Daoy (cell line): ENCODE data around the gene CLN5. TPM values are rescaled to one million over a fixed set of nuclear protein-coding genes. Genes with fewer than 3 reads are reported as not detected.
A peak's percentile ranks its signal among the peaks of the same experiment; 100 is the strongest.
"Not testable (repeated sequence)": the region's sequence is repeated elsewhere in the genome, so short reads cannot be mapped to it uniquely, and the experiment has no call there.

Source experiments
- DNase-seq: peaks from one replicate; pipeline ENCODE4 v3.0.0-alpha.2; 2015; ENCODE audit warnings: low read depth
- total RNA-seq: library from RNA; depleted of rRNA; stranded (reverse); fragments of >200 nt; shearing (Covaris generic); gene quantifications from 2 replicates; pipeline ENCODE4 v1.2.3, GENCODE V29; 2014; rRNA removed

The CLN5 gene
- 13.9 and 15.7 TPM in 2 replicates for total RNA-seq

DNA sequence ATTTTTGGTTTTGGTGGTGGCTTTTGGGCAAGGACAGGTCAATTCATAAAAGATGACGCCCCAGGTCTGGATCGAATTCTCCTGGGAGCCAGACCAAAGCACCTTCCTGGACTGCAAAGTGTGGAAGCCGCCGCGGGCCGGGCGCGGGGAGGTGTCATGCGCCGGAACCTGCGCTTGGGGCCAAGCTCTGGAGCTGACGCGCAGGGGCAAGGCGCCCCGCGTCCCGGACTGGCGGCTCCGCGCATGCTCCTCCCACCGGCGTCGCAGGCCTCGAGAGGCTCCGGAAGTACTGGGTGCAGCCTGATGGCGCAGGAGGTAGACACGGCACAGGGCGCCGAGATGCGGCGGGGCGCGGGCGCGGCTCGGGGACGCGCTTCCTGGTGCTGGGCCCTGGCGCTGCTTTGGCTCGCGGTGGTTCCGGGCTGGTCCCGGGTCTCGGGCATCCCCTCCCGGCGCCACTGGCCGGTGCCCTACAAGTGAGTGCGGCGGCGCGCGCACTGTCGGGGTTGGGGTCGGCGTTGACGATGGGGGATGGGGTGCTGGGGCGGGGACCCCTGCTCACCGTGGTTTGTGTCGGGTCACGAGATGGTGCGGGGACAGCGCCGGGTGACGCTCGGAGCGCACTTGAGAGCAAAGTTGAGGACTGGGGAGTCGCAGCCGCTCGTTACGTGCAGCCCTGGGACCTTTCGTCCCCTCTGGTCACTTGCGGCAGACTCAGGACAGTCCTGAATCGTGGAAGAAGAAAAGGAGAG, at the start of gene CLN5:
TSS of gene CLN5 (plus strand) at position 286 of the 752 bp plus-strand sequence. CDS start at position 304, 18 bp downstream.
- peak; percentile 92 for DNase-seq

DNA sequence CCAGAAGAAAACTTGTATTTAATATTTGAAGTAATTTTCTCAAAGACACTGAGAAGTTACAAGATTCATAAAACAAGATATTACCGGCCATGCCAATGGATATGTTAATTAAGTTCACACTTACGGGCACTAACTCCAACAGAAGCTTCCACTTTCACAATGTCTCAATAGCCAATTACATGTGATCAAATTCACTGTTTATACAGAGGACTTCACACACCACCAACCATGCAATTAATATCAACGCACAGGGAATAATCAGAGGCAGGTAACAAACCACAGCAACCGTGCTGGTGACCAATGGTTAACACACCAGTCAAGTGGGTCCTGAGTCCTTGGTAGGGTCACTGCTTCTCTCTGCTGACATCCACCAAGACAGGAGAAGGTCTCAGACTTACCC, 49.5 kb upstream of the CLN5 start:
- no peak for DNase-seq

DNA sequence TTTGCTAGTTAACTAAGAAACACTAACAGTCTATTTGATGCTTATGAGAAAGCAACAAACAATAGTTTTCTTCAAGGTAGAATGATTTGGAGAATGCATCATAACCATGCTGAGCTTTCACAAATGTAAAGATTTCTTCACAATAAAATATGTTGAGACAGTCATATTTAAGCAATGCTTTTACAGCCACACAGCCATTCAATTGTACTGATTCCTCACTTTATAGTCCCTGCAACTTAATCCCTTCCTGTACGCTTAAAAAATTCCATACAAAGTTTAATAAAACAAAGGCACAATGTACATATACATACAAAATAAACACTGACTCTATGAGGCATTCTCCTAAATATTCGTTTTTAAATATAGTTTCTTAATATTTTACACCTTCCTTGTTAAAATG, 48.2 kb upstream of the CLN5 start:
- no peak for DNase-seq

- DNase-seq = peak; percentile 27
These were observed 47.4 kb upstream of the CLN5 start for GRCh38 chr13:76944456-76944855.

- DNase-seq = no peak
These were observed 43.7 kb upstream of the CLN5 start, which contains the start of gene ACOD1 for GRCh38 chr13:76948149-76948548. ACOD1 (plus strand) TSS chr13:76948511; CDS start chr13:76948559, 48 bp downstream.

GRCh38 chr13:76950101-76950500, 41.8 kb upstream of the CLN5 start:
- no peak for DNase-seq

GRCh38 chr13:76953968-76954367, 37.9 kb upstream of the CLN5 start:
- DNase-seq = no peak

DNA sequence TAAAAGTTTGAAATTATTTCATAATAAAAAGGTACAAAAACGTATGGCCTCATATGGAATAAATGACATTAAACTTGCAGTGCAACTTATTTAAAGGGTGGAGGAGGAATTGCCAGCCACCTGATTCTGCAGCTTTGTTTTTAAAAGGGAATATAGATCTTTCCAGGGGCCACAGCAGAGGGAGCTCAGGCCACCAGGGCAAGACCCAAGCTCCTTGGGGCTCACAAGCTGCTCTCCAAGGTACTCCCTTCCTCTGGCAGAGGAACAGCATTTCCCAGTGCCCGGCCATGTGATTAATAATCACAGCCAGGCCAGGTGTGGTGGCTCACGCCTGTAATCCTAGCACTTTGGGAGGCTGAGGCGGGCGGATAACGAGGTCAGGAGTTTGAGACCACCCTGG, 37.3 kb upstream of the CLN5 start:
- no peak for DNase-seq

- no peak for DNase-seq
These were observed 36.7 kb upstream of the CLN5 start for GRCh38 chr13:76955193-76955592.

DNA sequence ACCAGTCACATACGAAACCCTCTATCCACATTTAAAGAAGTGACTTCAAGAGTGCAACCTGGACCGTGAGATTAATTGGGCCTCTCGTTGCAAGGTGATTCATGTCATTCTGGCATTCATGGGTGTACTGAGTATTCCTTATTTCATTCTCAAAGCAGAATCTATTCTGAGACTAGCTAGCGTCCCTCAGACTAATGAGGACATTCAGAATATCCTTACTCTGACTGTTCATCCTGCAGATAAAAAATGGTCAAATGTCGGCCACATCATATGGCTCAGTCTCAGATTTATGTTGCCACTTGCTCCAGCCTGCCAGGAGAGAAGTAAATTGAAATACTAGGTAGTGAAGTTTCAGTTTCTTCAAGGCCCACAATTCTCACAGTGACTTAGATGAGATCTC, 36.2 kb upstream of the CLN5 start:
- no peak for DNase-seq

- no peak for DNase-seq
These were observed 32.9 kb upstream of the CLN5 start for GRCh38 chr13:76958841-76959432.

GRCh38 chr13:76959734-76960133, 32.1 kb upstream of the CLN5 start:
- DNase-seq = not testable (repeated sequence)

DNA sequence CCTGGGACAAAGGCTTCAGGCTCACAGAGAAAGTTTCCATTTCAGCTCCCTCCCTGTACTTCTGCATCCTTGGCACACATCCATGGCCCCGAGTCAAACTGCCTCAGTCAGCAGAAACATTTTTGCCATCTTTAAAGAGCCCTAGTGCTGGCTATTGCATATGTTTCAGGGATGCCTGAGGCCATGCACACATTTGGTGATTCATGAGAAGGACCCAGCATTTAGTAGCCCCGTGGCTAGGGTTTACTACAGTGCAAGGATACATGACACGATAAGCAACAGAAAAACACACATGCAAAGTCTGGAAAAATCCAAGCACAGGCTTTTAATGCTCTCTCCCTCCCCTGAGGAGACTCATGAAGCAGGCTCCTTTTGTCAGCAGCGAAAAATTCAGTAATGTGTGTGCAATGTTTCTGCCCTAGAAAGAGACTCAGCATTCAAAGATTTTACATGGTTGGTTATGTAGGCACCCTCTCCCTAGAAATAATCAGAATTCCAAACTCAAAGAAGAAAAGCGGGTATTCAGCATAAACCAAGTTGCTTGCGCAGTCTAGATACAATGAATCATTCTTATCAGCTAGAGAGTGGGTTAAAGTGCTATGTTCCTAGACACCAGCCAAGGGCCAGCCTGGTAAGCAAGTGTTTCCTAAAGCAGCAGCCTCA, 26.0 kb upstream of the CLN5 start:
- DNase-seq = peak; percentile 50

DNA sequence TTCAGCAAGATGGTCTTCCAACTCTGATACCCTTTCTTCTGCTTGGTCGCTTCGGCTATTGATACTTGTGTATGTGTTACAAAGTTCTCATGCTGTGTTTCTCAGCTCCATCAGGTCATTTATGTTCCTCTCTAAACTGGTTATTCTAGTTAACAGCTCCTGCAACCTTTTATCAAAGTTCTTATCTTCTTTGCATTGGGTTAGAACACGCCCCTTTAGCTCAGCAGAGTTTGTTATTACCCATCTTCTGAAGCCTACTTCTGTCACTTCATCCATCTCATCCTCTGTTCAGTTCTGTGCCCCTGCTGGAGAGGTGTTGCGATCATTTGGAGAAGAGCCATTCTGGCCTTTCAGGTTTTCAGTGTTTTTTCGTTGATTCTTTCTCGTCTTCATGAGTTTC, 24.9 kb upstream of the CLN5 start:
- no peak for DNase-seq

DNA sequence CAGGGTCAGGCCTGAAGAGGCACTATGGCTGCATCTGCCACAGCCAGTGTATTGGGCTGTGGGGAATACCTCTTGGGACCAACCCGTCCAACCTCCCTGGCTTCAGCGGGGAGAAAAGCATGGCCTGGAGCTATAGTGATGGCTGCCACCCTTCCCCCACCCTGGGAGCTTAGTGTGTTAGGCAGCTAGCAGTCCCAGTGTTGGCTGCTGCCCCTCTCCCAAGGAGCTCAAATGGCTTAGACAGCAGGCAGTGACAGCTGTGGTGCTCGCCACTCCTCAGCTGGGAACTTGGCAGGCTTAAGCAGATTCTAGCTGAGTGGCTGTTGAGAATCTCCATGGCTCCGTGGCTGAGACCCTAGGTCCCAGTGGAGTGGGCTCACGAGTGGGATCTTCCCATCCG, 23.8 kb upstream of the CLN5 start:
- DNase-seq = no peak

DNA sequence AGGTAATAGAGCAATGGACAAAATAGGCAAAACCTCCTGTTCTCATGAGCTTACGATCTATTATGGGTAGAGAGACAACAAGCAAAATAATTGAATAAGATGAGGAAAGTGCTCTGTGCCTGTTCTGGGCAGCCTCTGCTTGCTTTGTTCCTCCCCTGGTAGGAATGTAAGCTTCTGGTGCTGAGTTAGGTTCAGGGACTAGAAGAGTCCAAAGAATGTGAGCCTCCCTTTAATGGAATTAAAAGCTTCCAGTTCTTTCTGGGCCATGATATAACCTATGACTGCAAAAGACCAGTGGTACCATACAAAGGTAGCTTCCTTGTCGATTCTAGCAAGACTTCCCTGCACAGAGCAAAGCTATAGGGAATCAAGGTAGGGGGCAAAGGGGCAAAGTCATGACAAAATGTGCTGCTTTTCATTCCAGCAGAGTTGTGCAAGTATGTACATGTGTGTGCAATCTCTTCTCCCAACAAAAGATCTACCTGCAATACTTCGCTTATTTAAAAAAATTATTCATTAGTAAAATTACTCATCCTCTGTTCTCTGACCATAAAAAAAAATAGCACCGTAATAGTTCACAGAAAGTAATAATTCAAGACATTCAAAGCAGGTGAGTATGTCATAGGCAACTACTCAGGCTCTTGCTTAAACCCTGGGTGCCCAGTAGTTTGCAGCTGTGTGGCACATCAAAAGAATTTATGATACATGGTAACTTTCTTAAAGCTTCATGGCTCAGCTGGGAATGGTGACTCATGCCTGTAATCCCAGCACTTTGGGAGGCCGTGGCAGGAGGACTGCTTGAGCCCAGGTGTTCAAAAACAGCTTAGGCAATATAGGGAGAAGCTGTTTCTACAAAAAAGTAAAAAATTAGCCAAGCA, 22.2 kb upstream of the CLN5 start:
- no peak for DNase-seq

- no peak for DNase-seq
These were observed 20.7 kb upstream of the CLN5 start for GRCh38 chr13:76971215-76971614.

GRCh38 chr13:76971851-76972829, 19.7 kb upstream of the CLN5 start:
- no peak for DNase-seq

DNA sequence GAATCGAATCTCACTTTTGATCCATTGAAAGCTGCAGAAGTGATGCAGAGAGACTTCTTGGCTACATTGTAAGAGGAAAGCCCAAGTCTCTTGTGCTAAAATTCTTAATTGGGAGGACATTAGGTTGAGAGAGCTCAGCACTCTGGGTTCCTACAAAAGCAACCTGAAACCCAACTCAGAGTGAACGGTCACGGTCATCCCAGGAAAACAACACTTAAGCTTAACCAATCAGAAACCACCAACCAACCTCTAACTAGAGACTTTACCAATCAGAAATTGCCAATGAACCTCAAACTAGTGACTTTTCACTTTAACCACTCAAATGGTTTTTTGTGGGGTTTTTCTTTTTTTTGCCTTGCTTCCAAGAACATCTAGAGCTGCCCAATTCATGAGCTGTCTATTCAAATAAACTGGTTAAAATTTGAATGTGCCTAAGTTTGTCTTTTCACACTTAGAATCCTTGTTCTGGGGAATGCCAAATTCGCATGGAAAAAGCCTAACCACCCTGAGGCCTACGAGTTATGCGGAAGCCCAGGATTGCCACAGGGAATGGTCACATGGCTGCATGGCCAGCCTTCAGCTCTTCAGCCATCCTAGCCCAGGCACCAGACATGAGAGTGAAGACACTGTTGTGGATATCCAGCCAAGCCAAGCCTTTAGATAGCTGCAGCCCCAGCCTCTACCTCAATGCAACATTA, 17.8 kb upstream of the CLN5 start:
- no peak for DNase-seq

DNA sequence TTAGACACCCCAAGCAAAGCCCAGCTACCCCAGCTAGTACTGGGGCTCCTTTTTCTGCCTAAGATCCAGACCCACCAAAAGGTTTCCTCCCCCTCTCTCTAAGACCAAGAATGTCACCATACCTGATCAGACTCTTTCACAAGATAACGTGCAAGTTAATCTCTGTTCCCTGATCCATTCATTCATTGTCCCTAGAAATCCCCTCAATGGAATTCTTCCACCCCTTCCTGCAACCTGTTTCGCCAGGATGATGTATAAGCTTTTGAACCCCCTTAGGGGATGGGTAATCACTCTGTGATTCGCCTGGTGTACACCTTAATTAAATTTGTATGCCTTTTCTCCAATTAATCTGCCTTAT, 17.3 kb upstream of the CLN5 start:
- no peak for DNase-seq
